ENCODE measurements around the gene ASCL3.
"Not testable (repeated sequence)": the region's sequence is repeated elsewhere in the genome, so short reads cannot be mapped to it uniquely, and the experiment has no call there.

The ASCL3 gene

DNA sequence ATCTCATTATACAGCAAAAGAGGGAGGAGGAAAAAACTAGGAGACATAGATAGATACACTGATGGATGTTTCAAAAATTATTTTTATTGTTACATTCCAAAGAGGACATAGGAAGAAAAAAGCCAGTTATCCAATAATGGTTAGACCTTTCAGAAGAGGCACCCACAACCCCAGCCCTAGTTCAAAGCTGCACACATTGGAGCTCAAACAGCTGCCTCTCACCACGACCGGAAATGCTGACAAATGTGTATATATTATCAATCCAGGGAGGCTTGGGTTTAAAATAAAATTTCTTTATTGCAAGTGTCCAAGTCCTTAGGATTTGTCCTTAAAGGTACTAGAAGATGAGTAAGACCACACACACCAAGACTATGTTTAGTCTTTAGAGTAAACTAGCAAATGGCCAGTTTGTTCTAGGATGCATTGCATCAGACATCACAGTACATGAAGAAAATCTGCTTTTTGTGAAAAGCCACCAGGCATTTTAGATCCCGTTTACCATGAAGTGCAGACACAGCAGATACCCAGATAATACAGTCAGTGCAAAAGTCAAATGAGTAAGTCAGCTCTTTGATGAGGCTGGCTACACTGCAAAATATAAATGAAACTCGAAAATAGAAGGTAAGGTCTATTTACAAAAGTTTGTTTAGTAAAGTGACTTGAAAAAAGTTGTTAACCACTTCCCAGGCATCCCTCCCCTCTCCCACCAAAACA lies 4.6 kb upstream of the ASCL3 start:
- no peak for DNase-seq (ENCODE audit: insufficient read length, low spot score)
- FAIRE-seq: no peak
- TF ChIP-seq POLR2A (IDR thresholded peaks at IDR 0.05; ENCODE audit: low read depth, low read length) (no peak), SPI1 (IDR thresholded peaks at IDR 0.05; ENCODE audit: low read depth, low read length) (no peak), POLR2AphosphoS5 (IDR thresholded peaks at IDR 0.05; ENCODE audit: low read depth, low read length) (no peak), TAF1 (IDR thresholded peaks at IDR 0.05; ENCODE audit: low read depth, low read length) (no peak), PAX5 (IDR thresholded peaks at IDR 0.05; ENCODE audit: insufficient read depth, low read length, severe bottlenecking) (no peak), POU2F2 (IDR thresholded peaks at IDR 0.05; ENCODE audit: low read depth, low read length) (no peak)

DNA sequence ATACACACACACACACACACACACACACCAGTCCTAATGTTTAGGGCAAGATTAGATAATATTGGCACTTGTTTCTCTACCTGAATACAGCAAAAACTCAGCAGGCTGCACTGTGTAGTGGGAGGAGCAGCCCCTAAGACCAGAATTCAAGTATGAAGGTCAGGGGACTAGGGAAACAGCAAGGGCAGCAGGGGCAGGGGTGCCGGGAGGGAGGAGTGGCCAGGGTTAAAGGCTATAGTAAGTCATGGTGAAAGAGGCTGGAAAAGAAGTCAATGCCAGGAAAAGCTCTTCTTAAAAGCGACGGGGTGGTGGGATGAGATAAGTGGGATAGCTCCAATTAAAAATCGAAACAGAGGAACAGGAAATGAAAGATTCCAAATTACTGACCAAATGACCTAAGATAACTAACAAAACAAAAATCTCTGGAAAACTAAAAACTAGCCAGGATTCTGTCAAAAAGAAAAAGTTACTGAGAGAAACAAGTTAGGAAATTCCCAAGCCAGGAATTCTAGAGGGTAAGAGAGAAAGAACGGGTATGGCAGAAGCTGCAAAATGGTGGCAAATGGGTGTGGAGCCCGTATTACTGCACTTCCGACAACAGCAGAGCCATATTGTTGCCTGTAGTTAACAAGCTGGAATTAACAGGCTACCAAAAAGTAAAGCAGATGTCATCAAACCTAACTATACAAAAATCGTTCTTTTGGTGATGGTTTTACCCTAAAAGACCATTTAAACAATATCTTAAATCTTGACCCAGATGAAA lies 1.3 kb downstream of the ASCL3 start:
- FAIRE-seq (peak; percentile 5), DNase-seq (ENCODE audit: insufficient read length, low spot score) (no peak)
- TF ChIP-seq SPI1 (IDR thresholded peaks at IDR 0.05; ENCODE audit: low read depth, low read length): no peak
- TF ChIP-seq POLR2A (IDR thresholded peaks at IDR 0.05; ENCODE audit: low read depth, low read length): no peak
- TF ChIP-seq POU2F2 (IDR thresholded peaks at IDR 0.05; ENCODE audit: low read depth, low read length): no peak
- TF ChIP-seq PAX5 (IDR thresholded peaks at IDR 0.05; ENCODE audit: insufficient read depth, low read length, severe bottlenecking): no peak
- no peak for TF ChIP-seq POLR2AphosphoS5 (IDR thresholded peaks at IDR 0.05; ENCODE audit: low read depth, low read length)
- no peak for TF ChIP-seq TAF1 (IDR thresholded peaks at IDR 0.05; ENCODE audit: low read depth, low read length)

DNA sequence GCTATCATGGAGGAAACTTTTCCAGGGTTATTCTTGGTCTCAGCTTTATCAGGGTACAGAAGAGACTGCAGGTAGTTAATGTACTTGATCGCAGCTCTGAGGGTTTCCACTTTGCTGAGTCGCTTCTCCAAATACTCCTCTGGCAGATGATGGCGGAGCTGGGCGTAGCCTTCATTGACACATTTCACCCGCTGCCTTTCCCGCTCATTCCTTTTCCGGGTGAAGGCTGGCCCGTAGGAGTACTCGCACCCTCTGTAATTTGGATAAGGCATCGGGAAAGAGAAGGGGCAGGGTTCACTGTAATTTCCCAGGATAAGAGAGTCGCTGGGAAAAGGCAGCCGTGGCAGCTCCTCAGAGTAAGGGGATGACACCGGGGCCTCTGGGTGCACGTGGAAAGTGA lies 5.2 kb downstream of the ASCL3 start:
- FAIRE-seq: no peak
- no peak for DNase-seq (ENCODE audit: insufficient read length, low spot score)
- TF ChIP-seq TAF1 (IDR thresholded peaks at IDR 0.05; ENCODE audit: low read depth, low read length) (no peak), PAX5 (IDR thresholded peaks at IDR 0.05; ENCODE audit: insufficient read depth, low read length, severe bottlenecking) (no peak), POU2F2 (IDR thresholded peaks at IDR 0.05; ENCODE audit: low read depth, low read length) (no peak), POLR2AphosphoS5 (IDR thresholded peaks at IDR 0.05; ENCODE audit: low read depth, low read length) (no peak), POLR2A (IDR thresholded peaks at IDR 0.05; ENCODE audit: low read depth, low read length) (no peak), SPI1 (IDR thresholded peaks at IDR 0.05; ENCODE audit: low read depth, low read length) (no peak)

DNA sequence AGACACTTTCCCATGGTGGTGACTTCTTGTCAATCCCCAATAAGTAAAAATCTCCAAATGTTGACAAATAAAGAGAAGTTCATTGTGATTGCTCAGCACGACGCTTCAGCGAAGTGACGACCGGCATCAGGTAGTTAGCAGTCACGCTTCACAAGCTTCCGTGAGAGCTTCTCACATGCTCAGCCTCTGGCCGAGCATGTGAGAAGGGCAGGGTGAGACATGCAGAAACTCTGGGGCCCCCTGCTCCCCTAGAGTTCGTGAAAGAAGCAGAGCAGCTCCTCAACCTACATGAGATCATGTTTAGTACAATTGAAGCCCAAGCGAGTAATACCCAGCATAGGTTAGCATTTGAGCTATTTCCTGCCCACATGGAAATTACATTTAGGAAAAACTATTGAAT lies 5.7 kb downstream of the ASCL3 start:
- peak; percentile 5 for FAIRE-seq
- TF ChIP-seq PAX5 (IDR thresholded peaks at IDR 0.05; ENCODE audit: insufficient read depth, low read length, severe bottlenecking): peak; percentile 97
- TF ChIP-seq POLR2A (IDR thresholded peaks at IDR 0.05; ENCODE audit: low read depth, low read length): no peak
- TF ChIP-seq POU2F2 (IDR thresholded peaks at IDR 0.05; ENCODE audit: low read depth, low read length): peak; percentile 94
- no peak for DNase-seq (ENCODE audit: insufficient read length, low spot score)

DNA sequence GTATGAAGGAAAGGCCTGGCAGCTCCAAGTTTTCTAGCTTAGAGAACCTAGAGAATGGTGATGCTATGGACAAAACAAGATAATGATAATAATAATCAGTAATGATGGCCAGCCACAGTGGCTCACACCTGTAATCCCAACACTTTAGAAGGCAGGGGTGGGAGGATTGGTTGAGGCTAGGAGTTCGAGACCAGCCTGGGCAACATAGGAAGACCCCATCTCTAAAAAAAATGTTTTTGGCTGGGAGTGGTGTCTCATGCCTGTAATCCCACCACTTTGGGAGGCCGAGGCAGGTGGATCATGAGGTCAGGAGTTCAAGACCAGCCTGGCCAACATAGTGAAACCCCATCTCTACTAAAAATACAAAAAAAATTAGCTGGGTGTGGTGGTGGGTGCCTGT lies 7.0 kb downstream of the ASCL3 start:
- not testable (repeated sequence) for DNase-seq (ENCODE audit: insufficient read length, low spot score); FAIRE-seq

DNA sequence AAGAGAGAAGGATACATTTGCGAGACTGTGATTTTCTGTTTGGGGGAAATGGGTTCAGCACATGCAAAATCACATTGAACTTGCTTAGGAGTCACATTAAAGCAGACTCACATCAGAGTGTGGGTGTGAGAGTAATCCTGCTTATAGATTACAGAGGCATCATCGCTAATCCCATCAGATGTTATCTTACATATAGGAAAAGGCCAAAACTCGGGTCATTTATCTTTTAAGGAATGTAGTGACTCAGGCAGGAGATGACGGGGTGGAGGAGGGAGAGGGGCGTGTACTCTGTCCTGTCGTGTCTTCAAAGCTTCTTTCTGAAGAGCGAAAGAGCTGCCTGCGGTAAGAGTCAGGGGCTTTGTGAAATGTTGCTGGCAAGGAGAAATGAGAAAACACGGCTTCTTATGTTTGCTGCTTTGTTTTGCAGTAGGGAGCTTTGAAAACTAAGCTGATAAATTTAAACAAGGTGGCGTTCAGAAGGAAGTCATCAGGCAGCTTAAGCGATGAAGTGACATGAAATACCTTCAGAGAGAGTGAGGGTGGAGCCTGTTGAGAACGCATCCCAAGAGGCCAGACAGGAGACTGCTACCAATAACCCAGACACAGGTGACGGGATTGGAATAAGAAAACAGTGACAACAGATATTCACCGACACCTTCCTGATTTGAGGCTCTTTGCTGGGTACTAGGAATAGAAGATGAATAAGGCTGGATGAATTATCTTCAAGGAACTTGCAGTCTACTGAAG lies 7.9 kb downstream of the ASCL3 start:
- no peak for FAIRE-seq
- TF ChIP-seq POU2F2 (IDR thresholded peaks at IDR 0.05; ENCODE audit: low read depth, low read length) (no peak), SPI1 (IDR thresholded peaks at IDR 0.05; ENCODE audit: low read depth, low read length) (no peak), POLR2AphosphoS5 (IDR thresholded peaks at IDR 0.05; ENCODE audit: low read depth, low read length) (no peak)
- DNase-seq (ENCODE audit: insufficient read length, low spot score): no peak

DNA sequence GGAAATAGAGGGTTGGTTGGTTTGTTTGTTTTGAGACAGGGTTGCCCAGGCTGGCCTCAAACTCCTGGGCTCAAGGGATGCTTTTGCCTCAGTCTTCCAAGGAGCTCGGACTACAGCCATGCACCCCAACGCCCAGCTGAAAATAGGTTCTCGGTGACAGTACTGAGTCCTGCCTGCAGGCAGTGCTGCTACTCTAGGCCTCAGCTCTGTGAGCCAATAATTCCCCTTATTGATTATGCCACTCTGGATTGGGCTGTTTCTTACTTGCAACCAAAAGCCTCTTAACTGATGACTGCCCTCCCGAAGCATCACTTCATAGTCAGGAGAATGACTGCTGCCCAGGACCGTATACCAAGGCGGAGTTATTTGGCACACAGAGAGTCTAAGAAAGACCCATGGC lies 8.9 kb downstream of the ASCL3 start:
- FAIRE-seq (no peak), DNase-seq (ENCODE audit: insufficient read length, low spot score) (no peak)
- TF ChIP-seq SPI1 (IDR thresholded peaks at IDR 0.05; ENCODE audit: low read depth, low read length): no peak
- TF ChIP-seq TAF1 (IDR thresholded peaks at IDR 0.05; ENCODE audit: low read depth, low read length): no peak
- TF ChIP-seq POLR2A (IDR thresholded peaks at IDR 0.05; ENCODE audit: low read depth, low read length): no peak
- TF ChIP-seq POU2F2 (IDR thresholded peaks at IDR 0.05; ENCODE audit: low read depth, low read length): no peak
- no peak for TF ChIP-seq PAX5 (IDR thresholded peaks at IDR 0.05; ENCODE audit: insufficient read depth, low read length, severe bottlenecking)
- no peak for TF ChIP-seq POLR2AphosphoS5 (IDR thresholded peaks at IDR 0.05; ENCODE audit: low read depth, low read length)

DNA sequence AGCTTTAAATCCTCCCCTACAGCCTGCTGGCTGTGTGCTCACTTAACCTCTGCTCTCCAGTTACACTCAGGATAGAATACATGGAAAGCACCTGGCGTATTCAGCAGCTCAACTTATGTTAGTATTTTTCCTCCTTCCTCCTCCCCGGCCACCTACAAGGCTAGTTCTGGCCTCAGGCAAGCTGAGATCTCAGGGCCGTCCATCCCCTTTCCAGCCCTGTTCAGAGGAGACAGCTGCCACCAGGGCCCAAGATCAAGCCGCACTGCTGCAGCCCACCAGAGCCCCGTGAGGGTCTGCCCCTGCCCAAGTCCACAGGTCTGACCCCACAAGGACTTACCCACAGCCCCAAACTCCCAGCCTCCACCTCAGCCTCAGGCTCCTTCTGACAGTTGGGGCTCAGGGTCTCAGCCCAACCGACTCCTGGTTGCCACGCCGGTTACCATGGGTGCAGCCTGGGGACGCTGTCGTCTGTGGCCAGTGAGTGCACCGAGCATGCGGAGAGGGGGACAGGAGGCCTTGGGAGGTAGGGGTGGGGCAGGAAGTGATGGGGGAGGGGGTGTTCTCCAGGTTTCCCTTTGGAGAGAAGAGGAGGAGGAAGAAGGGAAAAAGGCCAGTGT lies 10.1 kb downstream of the ASCL3 start, which contains the start of gene C11orf16:
C11orf16 (minus strand) TSS at position 384 of the 617 bp plus-strand sequence. CDS start 639 bp downstream, outside the sequence.
- no peak for TF ChIP-seq POU2F2 (IDR thresholded peaks at IDR 0.05; ENCODE audit: low read depth, low read length)
- no peak for TF ChIP-seq SPI1 (IDR thresholded peaks at IDR 0.05; ENCODE audit: low read depth, low read length)
- no peak for TF ChIP-seq TAF1 (IDR thresholded peaks at IDR 0.05; ENCODE audit: low read depth, low read length)
- no peak for TF ChIP-seq POLR2A (IDR thresholded peaks at IDR 0.05; ENCODE audit: low read depth, low read length)
- no peak for TF ChIP-seq POLR2AphosphoS5 (IDR thresholded peaks at IDR 0.05; ENCODE audit: low read depth, low read length)
- TF ChIP-seq PAX5 (IDR thresholded peaks at IDR 0.05; ENCODE audit: insufficient read depth, low read length, severe bottlenecking): no peak
- DNase-seq (ENCODE audit: insufficient read length, low spot score) (no peak), FAIRE-seq (no peak)

DNA sequence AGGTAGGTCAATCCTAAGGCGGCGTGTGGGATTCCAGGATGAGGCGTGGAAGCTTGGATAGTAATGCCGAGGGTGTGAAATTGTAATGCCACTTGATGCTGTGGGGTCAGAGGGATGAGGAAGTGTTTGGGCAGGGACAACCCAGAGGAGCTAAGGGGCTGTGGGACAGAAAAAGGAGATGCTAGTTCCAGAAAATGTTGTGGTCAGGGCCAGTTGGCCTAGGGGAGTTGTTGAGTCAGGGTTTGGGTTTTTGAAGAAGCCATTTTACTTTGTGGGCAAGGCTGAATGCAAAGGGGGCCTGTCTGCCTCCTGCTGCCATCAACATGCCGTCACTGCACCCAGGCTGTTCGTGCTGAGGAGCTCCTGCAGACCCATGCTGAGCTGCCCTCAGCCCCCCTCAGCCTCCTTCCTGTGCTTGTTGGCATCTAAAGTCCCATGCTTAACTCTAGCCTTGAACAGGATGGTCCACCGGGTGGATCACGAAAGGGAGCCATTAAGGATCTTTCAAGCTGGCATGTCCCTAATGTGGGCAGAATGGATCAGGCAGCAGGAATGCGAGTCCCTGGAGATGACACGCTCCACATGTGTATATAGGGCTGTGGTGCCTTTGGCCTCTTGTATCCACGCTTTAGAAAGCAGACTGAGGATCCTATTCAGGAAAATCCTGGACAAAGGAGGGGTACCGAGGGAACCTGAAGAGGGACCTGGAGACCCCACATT lies 12.2 kb downstream of the ASCL3 start:
- FAIRE-seq (no peak), DNase-seq (ENCODE audit: insufficient read length, low spot score) (no peak)
- no peak for TF ChIP-seq SPI1 (IDR thresholded peaks at IDR 0.05; ENCODE audit: low read depth, low read length)
- no peak for TF ChIP-seq POLR2A (IDR thresholded peaks at IDR 0.05; ENCODE audit: low read depth, low read length)
- TF ChIP-seq PAX5 (IDR thresholded peaks at IDR 0.05; ENCODE audit: insufficient read depth, low read length, severe bottlenecking): no peak
- TF ChIP-seq TAF1 (IDR thresholded peaks at IDR 0.05; ENCODE audit: low read depth, low read length): no peak
- no peak for TF ChIP-seq POLR2AphosphoS5 (IDR thresholded peaks at IDR 0.05; ENCODE audit: low read depth, low read length)
- TF ChIP-seq POU2F2 (IDR thresholded peaks at IDR 0.05; ENCODE audit: low read depth, low read length): no peak

Measured in GM12891 (cell line).